Measurements from ENCODE around the gene CAPN7. TPM values are rescaled to one million over a fixed set of nuclear protein-coding genes. Genes with fewer than 3 reads are reported as not detected.

Gene CAPN7
- total RNA-seq, 1 experiment from 2014 or later = 25.2 TPM

DNA sequence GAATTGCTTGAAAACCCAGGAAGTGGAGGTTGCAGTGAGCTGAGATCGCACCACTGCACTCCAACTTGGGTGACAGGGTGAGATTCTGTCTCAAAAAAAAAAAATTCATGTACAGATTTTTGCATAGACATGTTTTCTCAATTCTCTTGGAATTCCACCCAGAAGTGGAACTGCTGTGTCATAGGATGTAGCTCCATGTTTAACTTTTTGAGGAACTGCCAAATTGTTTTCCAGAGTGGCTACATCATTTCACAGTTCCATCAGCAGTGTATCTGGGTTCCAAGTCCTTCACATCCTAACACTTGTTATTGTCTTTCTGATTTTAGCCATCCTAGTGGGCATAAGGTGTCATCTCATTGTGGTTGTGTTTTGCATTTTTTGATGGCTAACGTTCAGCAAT lies 9.9 kb downstream of the CAPN7 start:
- H3K79me1 ChIP-seq (ENCODE audit: insufficient read depth, low read depth, low read length, poor library complexity, severe bottlenecking) = no peaks in the 10 kb centered on the region

More for the DNA sequence above, 9.9 kb downstream of the CAPN7 start:
- H4K5ac ChIP-seq (ENCODE audit: insufficient read length, low read depth, low read length) = no peak overlapping the region
- H4K20me1 ChIP-seq (ENCODE audit: control insufficient read depth, insufficient read depth, insufficient read length) = no peaks in the 10 kb centered on the region
- H2AK5ac ChIP-seq (ENCODE audit: insufficient read length, low read length) = no peak overlapping the region
- H3K9ac ChIP-seq (ENCODE audit: extremely low read depth, insufficient read length, low read length) = no peak overlapping the region
- H3K23ac ChIP-seq (ENCODE audit: insufficient read length, low read depth, low read length) = no peak overlapping the region
- H3K9me3 Mint-ChIP-seq = no peaks in the 10 kb centered on the region
- no peak overlapping the region for H2BK12ac ChIP-seq (ENCODE audit: insufficient read length, low read depth, low read length)
- no peaks in the 10 kb centered on the region for H3K79me2 ChIP-seq (ENCODE audit: insufficient read depth, low read length)
- H3K4me1 Mint-ChIP-seq = no peaks in the 10 kb centered on the region
- H3K27ac ChIP-seq (ENCODE audit: insufficient read length, low read depth, low read length) = no peak overlapping the region
- H3K14ac ChIP-seq (ENCODE audit: insufficient read depth, low read length) = no peak overlapping the region
- H3K9me3 ChIP-seq (ENCODE audit: control insufficient read depth, low read depth, low read length) = no peaks in the 10 kb centered on the region
- no peak overlapping the region for H3K4me3 Mint-ChIP-seq
- H3K27ac Mint-ChIP-seq = no peak overlapping the region
- no peaks in the 10 kb centered on the region for H3K27me3 Mint-ChIP-seq (ENCODE audit: low read depth)
- no peak overlapping the region for H2BK15ac ChIP-seq (ENCODE audit: low read depth, low read length)
- no peak overlapping the region for H2BK5ac ChIP-seq (ENCODE audit: insufficient read length, low read length)
- no peaks in the 10 kb centered on the region for H3K27me3 ChIP-seq (ENCODE audit: insufficient read depth, low read length)
- no CpG with 5 or more reads among the region's 2 CpGs for WGBS (ENCODE audit: extremely low coverage, insufficient read length, low lambda C conversion rate)
- no peak overlapping the region for H2AFZ ChIP-seq (ENCODE audit: low read length)
- no peak overlapping the region for H3K4me2 ChIP-seq (ENCODE audit: insufficient read depth, insufficient read length, low read length)
- H3K4me1 ChIP-seq (ENCODE audit: insufficient read depth, low read length) = no peaks in the 10 kb centered on the region
- H3K56ac ChIP-seq (ENCODE audit: insufficient read length, low read depth, low read length) = no peak overlapping the region
- H2BK20ac ChIP-seq (ENCODE audit: low read depth, low read length, poor library complexity, severe bottlenecking) = no peak overlapping the region
- no peak overlapping the region for H4K8ac ChIP-seq (replicated peaks; ENCODE audit: insufficient read length, low read depth, low read length)
- TF ChIP-seq CTCF (conservative IDR thresholded peaks at IDR 0.05) = no peak
- no peak overlapping the region for H3K18ac ChIP-seq (ENCODE audit: insufficient read length, low read depth, low read length)
- no peak overlapping the region for H4K91ac ChIP-seq (ENCODE audit: insufficient read length, low read depth, low read length)
- H3T11ph ChIP-seq (ENCODE audit: low read length) = no peak overlapping the region
- DNase-seq = no peak
- no peaks in the 10 kb centered on the region for H3K23me2 ChIP-seq (ENCODE audit: insufficient read length, low read depth, low read length, poor library complexity, severe bottlenecking)
- no peak overlapping the region for H3K4ac ChIP-seq (ENCODE audit: low read depth, low read length)
- no peak overlapping the region for H2BK120ac ChIP-seq (ENCODE audit: low read depth, low read length, poor library complexity, severe bottlenecking)
- H3K36me3 Mint-ChIP-seq (ENCODE audit: insufficient read depth in 1 of 3, low read depth in 3 of 3) = peaks cover 6 to 66% (median 47%) of the 10 kb centered on the region in 3 experiments; a peak in 6 of 7 replicates
